Uterus (tissue), 4 donors: ENCODE measurements around the gene UGT1A8. TPM values are rescaled to one million over a fixed set of nuclear protein-coding genes. Genes with fewer than 3 reads are reported as not detected.

Experiments
- DNase-seq, 2 donors: peaks; one replicate each; pipeline ENCODE4 v3.0.0-alpha.2; 2019 to 2020
- H3K27ac ChIP-seq, 2 donors: fragments of 200-600 bp; sonication (generic); 1 replicate in 1 of 2; 2 replicates in 1 of 2; pipeline ENCODE4 v1.5.1; 2016 to 2018
- H3K27me3 ChIP-seq, 2 donors: fragments of 200-600 bp; sonication (generic); one replicate each; pipeline ENCODE4 v1.5.1; 2018 to 2019; ENCODE audit warnings: control low read depth in 1 of 2
- H3K36me3 ChIP-seq, 2 donors: fragments of 200-600 bp; sonication (generic); one replicate each; pipeline ENCODE4 v1.5.1; 2019; ENCODE audit warnings: control low read depth in 1 of 2
- H3K4me1 ChIP-seq, 2 donors: fragments of 200-600 bp; sonication (generic); one replicate each; pipeline ENCODE4 v1.5.1; 2018 to 2019; ENCODE audit warnings: control low read depth in 1 of 2
- H3K4me3 ChIP-seq, 2 donors: fragments of 200-600 bp; sonication (generic); 1 replicate in 1 of 2; 2 replicates in 1 of 2; pipeline ENCODE4 v1.5.1; 2018 to 2019; ENCODE audit warnings: mild to moderate bottlenecking in 1 of 2
- H3K9me3 ChIP-seq, 2 donors: fragments of 200-600 bp; sonication (generic); one replicate each; pipeline ENCODE4 v1.5.1; 2019; ENCODE audit warnings: control low read depth in 1 of 2
- POLR2A ChIP-seq, 2 donors: fragments of 450-650 bp; IDR thresholded peaks; one replicate each; pipeline ENCODE4 v1.6.1; 2016; ENCODE audit warnings: antibody characterized with exemption in 2 of 2, mild to moderate bottlenecking in 1 of 2, moderate library complexity in 1 of 2
- intact Hi-C: fragments of 100-400 bp; cut with DNase I; formaldehyde crosslinking; loops from one replicate; pipeline ENCODE4 v1.15.1; 2023; ENCODE audit warnings: low total_unique reads
- total RNA-seq, 4 donors: library from RNA; depleted of rRNA in 3 of 4; stranded (reverse); fragments of >200 nt in 3 of 4; gene quantifications; one replicate each; pipeline versions ENCODE4 v1.1.0 to v1.2.4, GENCODE V29; 2014 to 2023
- TF ChIP-seq, protein P1 (sequence below), 4 experiments: fragments of 200-600 bp in 2 of 4; fragments of 450-650 bp in 2 of 4; sonication (generic) in 2 of 4; IDR thresholded peaks; one replicate each; pipeline ENCODE4 v1.5.1; 2016 to 2019; ENCODE audit warnings: antibody characterized with exemption in 4 of 4, mild to moderate bottlenecking in 2 of 4, moderate library complexity in 1 of 4
- donor health status: DM: yes; HTN: yes; CAD: no.

Gene UGT1A8
- total RNA-seq, 4 donors from 2014 or later, result not detected

DNA sequence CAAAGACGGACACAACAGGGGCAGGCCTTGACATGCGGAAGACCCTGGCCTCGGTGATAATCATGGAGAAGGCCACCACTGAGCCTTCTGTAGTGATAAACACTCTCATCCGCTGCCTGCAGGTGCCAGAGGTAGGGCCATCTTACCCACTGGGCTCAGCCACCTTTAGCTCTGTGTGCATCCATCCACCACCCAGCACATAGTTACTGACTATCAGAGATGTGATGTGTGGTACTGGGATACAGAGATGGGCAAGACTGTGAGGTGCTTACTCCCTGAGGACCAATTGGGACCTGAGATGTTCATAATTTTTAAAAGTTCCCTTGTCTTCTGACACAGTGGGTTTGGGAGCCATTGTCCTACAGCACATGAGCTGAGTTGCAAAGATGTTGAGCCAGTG is 162.3 kb downstream of the UGT1A8 start:
- H3K36me3 ChIP-seq, result no peaks in the 10 kb centered on the region
- intact Hi-C loops, result no loop called here
- H3K9me3 ChIP-seq, result no peaks in the 10 kb centered on the region
- H3K4me1 ChIP-seq, result no peaks in the 10 kb centered on the region
- no peak for DNase-seq
- H3K4me3 ChIP-seq, result no peak overlapping the region
- TF ChIP-seq, protein P1, sequence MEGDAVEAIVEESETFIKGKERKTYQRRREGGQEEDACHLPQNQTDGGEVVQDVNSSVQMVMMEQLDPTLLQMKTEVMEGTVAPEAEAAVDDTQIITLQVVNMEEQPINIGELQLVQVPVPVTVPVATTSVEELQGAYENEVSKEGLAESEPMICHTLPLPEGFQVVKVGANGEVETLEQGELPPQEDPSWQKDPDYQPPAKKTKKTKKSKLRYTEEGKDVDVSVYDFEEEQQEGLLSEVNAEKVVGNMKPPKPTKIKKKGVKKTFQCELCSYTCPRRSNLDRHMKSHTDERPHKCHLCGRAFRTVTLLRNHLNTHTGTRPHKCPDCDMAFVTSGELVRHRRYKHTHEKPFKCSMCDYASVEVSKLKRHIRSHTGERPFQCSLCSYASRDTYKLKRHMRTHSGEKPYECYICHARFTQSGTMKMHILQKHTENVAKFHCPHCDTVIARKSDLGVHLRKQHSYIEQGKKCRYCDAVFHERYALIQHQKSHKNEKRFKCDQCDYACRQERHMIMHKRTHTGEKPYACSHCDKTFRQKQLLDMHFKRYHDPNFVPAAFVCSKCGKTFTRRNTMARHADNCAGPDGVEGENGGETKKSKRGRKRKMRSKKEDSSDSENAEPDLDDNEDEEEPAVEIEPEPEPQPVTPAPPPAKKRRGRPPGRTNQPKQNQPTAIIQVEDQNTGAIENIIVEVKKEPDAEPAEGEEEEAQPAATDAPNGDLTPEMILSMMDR (IDR thresholded peaks at IDR 0.05), result no peak
- H3K27ac ChIP-seq, result no peak overlapping the region
- H3K27me3 ChIP-seq, result no peaks in the 10 kb centered on the region

DNA sequence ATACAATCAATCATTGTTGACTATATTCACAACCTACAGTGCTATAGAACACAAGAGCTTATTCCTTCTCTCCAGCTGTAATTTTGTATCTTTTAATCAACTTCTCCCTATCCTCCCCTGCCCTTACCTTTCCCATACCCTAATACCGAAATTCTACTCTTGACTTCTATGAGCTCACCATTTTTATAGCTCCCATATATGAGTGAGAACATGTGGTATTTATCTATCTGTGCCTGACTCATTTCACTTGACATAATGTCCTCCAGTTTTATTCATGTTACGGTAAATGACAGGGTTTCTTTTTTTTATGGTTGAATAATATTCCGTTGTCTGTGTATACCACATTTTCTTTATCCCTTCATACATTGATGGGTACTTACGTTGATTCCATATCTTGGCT is 163.3 kb downstream of the UGT1A8 start:
- Histone ChIP-seq H3K9me3 (no peaks in the 10 kb centered on the region), H3K36me3 (no peaks in the 10 kb centered on the region), H3K27me3 (no peaks in the 10 kb centered on the region), H3K4me1 (no peaks in the 10 kb centered on the region), H3K27ac (no peak overlapping the region), H3K4me3 (no peak overlapping the region)
- no peak for TF ChIP-seq POLR2A (IDR thresholded peaks at IDR 0.05)
- TF ChIP-seq, protein P1 (IDR thresholded peaks at IDR 0.05), result no peak
- no peak for DNase-seq
- intact Hi-C loops, result no loop called here

DNA sequence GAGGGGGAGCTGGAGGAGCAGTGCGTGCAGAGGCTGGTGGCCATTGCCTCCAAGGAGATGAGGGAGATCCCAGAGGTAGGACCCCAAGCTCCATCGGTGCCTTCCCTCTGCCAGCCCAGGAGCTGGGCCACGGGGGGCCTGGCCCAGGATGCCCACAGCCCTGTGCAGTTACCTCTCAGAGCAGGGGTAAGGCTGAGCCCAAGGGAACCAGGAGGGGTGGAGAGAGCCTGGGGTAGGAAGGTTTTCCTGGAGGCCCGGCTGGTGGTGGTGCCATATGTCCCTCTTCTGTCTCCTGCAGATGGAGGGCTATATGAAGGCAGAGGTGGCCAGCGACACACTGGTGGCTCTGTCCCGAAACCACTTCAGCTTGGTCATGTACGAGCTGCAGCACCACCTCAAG is 172.1 kb downstream of the UGT1A8 start:
- Histone ChIP-seq H3K27ac (no peak overlapping the region), H3K36me3 (no peaks in the 10 kb centered on the region), H3K4me1 (no peaks in the 10 kb centered on the region), H3K27me3 (no peaks in the 10 kb centered on the region), H3K9me3 (no peaks in the 10 kb centered on the region), H3K4me3 (no peak overlapping the region)
- no peak for DNase-seq
- intact Hi-C loops, result no loop called here
- TF ChIP-seq, protein P1 (IDR thresholded peaks at IDR 0.05), result no peak
- TF ChIP-seq POLR2A (IDR thresholded peaks at IDR 0.05), result no peak

DNA sequence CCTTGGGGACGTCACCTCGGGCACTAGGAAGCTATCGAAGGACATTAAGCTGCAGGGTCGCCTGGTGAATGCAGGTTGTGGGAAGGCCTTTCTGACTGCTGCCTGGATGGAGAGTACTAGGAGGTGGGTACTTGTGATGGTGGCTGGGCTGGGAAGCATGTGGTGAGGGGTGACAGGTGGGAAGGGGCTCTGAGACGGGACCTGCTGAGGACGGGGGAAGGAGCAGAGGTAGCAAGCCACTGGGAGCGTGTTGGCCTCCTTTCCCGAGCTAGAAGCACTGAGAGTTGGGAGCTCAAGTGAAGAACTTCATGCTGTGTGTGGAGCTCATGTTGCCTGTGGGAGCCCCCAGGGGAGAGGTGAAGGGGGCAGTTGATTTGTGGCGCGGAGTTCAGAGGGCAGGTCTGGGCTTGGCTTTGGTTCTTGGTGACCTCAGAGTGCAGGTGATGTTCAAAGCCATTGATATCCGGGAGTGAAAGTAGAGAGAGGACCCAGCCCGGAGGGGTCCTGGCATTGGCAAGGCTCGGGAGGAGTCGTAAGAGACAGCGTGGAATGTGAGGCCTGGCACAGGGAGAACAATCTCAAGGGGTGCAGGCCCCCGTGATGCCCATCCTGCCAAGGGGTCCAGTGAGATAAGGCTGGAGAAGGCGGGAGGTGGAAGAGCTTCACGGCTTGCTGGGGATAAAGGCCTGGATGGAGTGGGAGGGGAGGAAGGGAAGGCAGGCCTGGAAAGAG is 173.9 kb downstream of the UGT1A8 start:
- intact Hi-C loops, result no loop called here
- no peaks in the 10 kb centered on the region for H3K4me1 ChIP-seq
- H3K9me3 ChIP-seq, result no peaks in the 10 kb centered on the region
- DNase-seq, result no peak
- no peaks in the 10 kb centered on the region for H3K27me3 ChIP-seq
- no peak overlapping the region for H3K4me3 ChIP-seq
- no peak overlapping the region for H3K27ac ChIP-seq
- no peak for TF ChIP-seq POLR2A (IDR thresholded peaks at IDR 0.05)
- TF ChIP-seq, protein P1 (IDR thresholded peaks at IDR 0.05), result no peak
- H3K36me3 ChIP-seq, result no peaks in the 10 kb centered on the region

DNA sequence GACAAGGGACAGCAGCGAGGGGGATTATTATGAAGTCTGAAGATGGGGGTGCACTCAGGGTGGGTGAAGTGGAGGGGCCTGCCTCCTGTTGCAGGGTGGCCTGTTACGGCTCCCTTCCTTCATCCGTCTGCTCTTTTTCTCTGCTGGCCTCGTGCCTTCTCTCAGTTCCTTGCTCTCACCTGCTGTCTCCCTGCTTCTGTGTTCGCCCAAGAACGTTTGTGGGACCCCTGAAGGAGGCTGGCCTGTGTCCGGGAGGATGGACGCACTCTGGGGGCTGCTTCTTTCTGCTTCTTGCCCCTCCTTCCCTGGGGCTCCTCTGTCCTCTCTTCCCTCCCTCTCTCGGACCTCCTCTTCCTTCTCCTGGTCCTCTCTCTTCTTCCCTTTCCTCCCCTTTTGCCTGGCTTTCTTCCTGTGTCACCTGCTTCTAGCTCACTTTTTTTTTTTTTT is 174.5 kb downstream of the UGT1A8 start:
- DNase-seq, result no peak
- intact Hi-C loops, result no loop called here
- Histone ChIP-seq H3K4me1 (no peaks in the 10 kb centered on the region), H3K4me3 (no peak overlapping the region), H3K27ac (no peak overlapping the region), H3K9me3 (no peaks in the 10 kb centered on the region), H3K27me3 (no peaks in the 10 kb centered on the region), H3K36me3 (no peaks in the 10 kb centered on the region)
- TF ChIP-seq, protein P1 (IDR thresholded peaks at IDR 0.05), result no peak
- TF ChIP-seq POLR2A (IDR thresholded peaks at IDR 0.05), result no peak
